Hematopoietic multipotent progenitor cell treated with erythropoietin and hydrocortisone succinate and interleukin-3 and kit ligand, for 17 days (in vitro differentiated cells): Measurements from ENCODE around the gene RTP3.
"Not testable (repeated sequence)": the region's sequence is repeated elsewhere in the genome, so short reads cannot be mapped to it uniquely, and the experiment has no call there.

ENCODE experiments used
- DNase-seq: peaks from one replicate; pipeline ENCODE4 v3.0.0-alpha.2; 2015; ENCODE audit warnings: low spot score

The RTP3 gene

GRCh38 chr3:46519952-46520351 is 22.2 kb downstream of the RTP3 start:
- no peak for DNase-seq

GRCh38 chr3:46520531-46520930 is 22.8 kb downstream of the RTP3 start:
- DNase-seq: no peak

- no peak for DNase-seq
Observed at GRCh38 chr3:46521096-46521495, 23.3 kb downstream of the RTP3 start.

- DNase-seq: not testable (repeated sequence)
Observed at GRCh38 chr3:46522201-46522600, 24.4 kb downstream of the RTP3 start.

- no peak for DNase-seq
Observed at GRCh38 chr3:46523556-46523955, 25.8 kb downstream of the RTP3 start.

- DNase-seq: peak; percentile 46
Observed at GRCh38 chr3:46524008-46524407, 26.2 kb downstream of the RTP3 start.

GRCh38 chr3:46524832-46525231 is 27.1 kb downstream of the RTP3 start:
- DNase-seq: no peak

GRCh38 chr3:46527239-46527638 is 29.5 kb downstream of the RTP3 start:
- DNase-seq: no peak

- no peak for DNase-seq
Observed at GRCh38 chr3:46533091-46533490, 35.3 kb downstream of the RTP3 start.

- no peak for DNase-seq
Observed at GRCh38 chr3:46535746-46536145, 38.0 kb downstream of the RTP3 start.

- no peak for DNase-seq
Observed at GRCh38 chr3:46536758-46537157, 39.0 kb downstream of the RTP3 start.

- DNase-seq: no peak
Observed at GRCh38 chr3:46537316-46537715, 39.5 kb downstream of the RTP3 start.

- DNase-seq: no peak
Observed at GRCh38 chr3:46537779-46538178, 40.0 kb downstream of the RTP3 start.

GRCh38 chr3:46538425-46538802 is 40.6 kb downstream of the RTP3 start:
- not testable (repeated sequence) for DNase-seq

GRCh38 chr3:46538803-46539442 is 41.1 kb downstream of the RTP3 start:
- no peak for DNase-seq

- DNase-seq: no peak
Observed at GRCh38 chr3:46539443-46540005, 41.7 kb downstream of the RTP3 start.

- DNase-seq: no peak
Observed at GRCh38 chr3:46540550-46540949, 42.8 kb downstream of the RTP3 start.

- DNase-seq: no peak
Observed at GRCh38 chr3:46541835-46542234, 44.1 kb downstream of the RTP3 start.

- DNase-seq: no peak
Observed at GRCh38 chr3:46542344-46542743, 44.6 kb downstream of the RTP3 start.

- DNase-seq: no peak
Observed at GRCh38 chr3:46542801-46543201, 45.0 kb downstream of the RTP3 start.

- no peak for DNase-seq
Observed at GRCh38 chr3:46544771-46545503, 47.2 kb downstream of the RTP3 start.

GRCh38 chr3:46545818-46546630 is 48.2 kb downstream of the RTP3 start:
- DNase-seq: no peak
